Adipose tissue (tissue), 3 donors: ENCODE results near the gene BMPR1A. TPM values are rescaled to one million over a fixed set of nuclear protein-coding genes. Genes with fewer than 3 reads are reported as not detected.
"Not testable (repeated sequence)": the region's sequence is repeated elsewhere in the genome, so short reads cannot be mapped to it uniquely, and the experiment has no call there.

Experiments used
- H3K27ac ChIP-seq: one replicate; pipeline ENCODE4 v1.5.1; 2013; ENCODE audit warnings: low read depth, low read length
- WGBS, 3 donors: extraction: QIAGEN DNeasy Blood & Tissue Kit; methylation state at CpG; one replicate each; pipeline ENCODE4 v1.1.7; 2013; 5-methylcytosine and 5-hydroxymethylcytosine counted together
- polyA plus RNA-seq, 3 donors: library from polyadenylated mRNA; stranded (reverse); fragments of 200-250 nt; gene quantifications; one replicate each; pipeline ENCODE4 v1.2.3, GENCODE V29; 2013
- donor health status: healthy with polysubstance abuse.
- donor health status: Bipolar disorder and iron deficiency.
- donor health status: healthy.

The BMPR1A gene
- polyA plus RNA-seq, 3 donors, result 6.5 to 12.8 (median 12.3) TPM

DNA sequence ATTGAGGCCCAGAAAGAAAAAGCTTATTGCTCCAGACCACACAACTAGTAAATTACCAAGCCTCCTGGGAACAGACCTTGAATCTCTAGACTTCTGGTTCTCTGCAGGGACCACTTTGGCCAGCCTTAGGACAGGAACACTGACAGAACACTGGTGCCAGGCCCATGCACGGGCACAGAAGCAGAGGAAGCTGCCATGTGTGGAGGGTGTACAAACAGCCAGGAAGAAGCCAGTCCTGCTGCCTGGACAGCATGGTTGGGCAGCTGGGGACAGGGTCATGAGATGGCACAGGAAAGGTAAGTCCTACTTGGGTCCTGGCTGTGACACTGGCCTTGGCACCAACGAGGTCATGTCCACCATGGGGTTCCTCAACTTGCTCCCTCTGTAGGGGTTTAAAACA lies 181.8 kb downstream of the BMPR1A start:
- no peak overlapping the region for H3K27ac ChIP-seq
- WGBS, 3 donors, result 87 to 89% (median 87%) methylated on average over 2 of the region's 2 CpGs

DNA sequence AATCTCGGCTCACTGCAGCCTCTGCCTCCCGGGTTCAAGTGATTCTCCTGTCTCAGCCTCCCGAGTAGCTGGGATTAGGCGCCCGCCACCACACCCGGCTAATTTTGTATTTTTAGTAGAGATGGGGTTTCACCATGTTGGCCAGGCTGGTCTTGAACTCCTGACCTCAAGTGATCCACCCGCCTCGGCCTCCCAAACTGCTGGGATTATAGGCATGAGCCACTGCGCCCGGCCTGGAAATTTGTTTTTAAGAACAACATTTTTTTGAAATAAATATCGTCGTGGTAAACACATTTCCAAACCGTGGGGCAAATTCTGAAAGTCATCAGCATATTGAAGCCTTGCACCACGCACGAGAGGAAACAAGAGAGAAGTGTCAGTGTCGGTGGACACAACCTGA lies 183.7 kb downstream of the BMPR1A start:
- H3K27ac ChIP-seq, result not testable (repeated sequence)
- WGBS, 3 donors, result 87 to 88% (median 87%) methylated on average over 16 of the region's 16 CpGs

DNA sequence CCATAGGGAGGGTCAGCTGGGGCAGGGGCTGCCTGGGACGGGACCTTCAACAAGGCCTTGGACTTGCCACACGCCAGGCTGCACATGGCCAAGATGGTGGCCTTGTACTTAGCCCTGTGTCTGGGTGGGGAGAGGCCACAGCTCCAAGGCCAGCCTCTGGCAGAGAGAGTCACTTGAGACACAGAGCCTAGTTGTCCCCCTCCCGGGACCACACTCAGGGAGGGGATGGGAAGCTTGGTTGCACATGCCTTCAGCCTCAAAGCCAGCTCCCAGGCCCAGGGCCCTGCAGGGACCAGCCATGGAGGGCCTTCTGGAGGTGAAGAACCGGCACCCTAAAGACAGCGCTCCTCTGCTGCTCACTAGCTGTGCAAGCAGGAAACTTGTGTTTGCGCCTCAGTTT lies 184.3 kb downstream of the BMPR1A start:
- no peak overlapping the region for H3K27ac ChIP-seq
- 71 to 87% (median 82%) methylated on average over 6 of the region's 6 CpGs for WGBS, 3 donors

DNA sequence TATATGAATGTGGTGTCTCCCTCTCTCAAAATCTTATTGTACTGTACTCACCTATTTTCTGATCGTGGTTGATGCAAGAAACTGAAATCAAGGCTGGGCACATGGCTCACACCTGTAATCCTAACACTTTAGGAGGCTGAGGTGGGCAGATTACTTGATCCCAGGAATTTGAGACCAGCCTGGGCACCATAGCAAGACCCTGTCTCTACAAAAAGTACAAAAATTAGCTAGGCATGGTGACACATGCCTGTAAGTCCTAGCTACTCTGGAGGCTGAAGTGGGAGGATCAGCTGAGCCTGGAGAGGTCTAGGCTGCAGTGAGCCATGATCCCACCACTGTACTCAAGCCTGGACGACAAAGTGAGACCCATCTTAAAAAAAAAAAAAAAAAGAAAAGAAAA lies 185.0 kb downstream of the BMPR1A start:
- WGBS, 3 donors, result 80 to 96% (median 86%) methylated on average over 2 of the region's 2 CpGs
- H3K27ac ChIP-seq, result no peak overlapping the region

DNA sequence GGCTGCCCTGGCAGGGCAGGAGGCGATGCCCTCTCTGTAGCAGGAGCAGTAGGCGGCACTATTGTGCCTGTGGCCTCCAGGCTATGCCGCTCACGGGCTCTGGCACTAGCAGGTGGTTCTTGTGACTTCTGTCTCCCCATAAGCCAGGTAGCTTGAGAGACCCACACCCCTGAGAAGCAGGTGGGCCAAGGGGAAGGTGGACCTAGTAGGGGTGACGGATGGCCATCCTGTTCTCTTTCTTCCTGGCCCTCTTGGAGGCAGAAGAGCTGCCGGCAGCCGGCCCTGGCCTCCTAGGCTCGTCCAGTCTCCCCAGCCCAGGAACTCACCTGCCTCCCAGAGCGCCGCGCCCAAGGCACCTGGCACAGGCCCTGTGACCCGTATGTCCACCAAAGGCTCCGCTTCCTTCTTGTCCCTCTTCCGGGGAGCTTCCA lies 185.6 kb downstream of the BMPR1A start:
- no peak overlapping the region for H3K27ac ChIP-seq
- 90 to 92% (median 91%) methylated on average over 14 of the region's 14 CpGs for WGBS, 3 donors

DNA sequence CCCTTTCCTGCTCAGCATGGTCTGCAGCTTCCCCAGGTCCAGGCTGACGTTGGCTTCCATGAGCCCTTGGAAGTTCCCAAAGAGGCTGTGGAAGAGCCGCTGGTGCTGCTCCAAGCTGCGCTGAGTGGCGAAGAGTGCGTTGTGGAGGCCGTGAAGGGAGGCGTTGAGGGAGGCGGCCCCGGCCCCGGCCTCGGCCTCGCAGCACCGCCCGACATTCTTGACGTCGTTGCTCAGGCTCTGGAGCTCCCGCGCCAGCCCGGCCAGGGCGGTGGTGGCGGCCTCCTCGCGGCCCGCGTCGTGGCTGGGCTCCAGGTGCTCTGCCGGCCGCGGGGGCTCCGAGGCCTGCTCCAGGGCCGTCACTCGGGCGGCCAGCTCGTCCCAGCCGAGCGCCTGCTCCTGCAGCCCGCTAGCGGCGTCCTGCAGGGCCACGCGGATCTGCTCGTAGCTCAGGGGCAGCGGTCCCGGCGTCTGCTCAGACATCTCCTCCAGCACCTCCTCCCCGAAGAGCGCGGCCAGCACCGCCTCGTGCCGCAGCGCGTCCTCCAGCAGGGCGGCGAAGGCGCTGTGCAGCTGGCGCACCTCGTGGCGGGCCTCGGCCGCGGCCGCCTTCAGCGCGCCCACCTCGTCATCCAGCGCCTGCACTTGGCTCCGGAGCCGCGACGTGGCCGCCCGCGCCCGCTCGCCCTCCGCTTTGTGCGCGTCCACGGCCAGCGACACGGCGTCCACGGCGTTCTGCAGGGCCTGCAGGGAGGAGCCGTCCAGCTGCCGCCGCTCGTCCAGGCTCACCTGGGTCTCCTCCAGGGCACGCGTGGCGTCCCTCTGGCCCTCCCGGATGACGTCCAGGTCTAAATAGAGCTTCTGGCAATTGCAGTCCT lies 186.3 kb downstream of the BMPR1A start:
- no peak overlapping the region for H3K27ac ChIP-seq

DNA sequence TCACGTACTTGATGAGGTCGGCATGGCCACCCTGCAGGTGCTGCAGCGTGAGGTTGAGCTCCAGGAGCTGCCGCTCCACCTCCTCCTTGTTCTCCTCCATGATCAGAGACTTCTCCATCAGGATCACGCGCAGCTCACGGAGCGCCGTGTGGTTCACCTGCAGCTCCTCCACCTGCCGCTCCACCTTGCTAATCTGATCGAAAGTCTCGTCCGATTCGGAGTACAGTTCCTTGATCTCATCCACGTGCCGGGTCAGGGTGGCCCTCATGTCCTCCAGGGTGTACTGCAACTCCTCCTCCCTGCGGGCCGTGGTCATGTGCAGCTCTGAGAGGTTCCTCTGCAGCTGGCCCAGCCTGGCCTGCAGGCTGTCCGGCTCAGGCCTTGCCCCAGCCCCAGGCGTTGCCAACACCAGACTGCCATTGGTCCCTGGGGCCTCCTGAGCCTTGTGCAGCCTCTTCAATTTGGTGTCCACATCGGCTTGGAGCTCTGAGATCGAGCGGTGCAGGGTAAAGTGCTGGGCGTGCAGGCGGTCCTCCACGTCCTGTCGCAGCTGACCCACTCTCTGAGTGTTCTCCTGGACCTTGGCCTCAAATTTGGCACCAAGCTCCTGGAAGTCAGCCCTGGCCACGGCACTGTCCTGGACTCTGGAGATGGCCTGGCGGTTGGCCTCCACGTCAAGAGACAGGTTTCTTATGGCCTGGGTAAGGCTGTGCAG lies 187.1 kb downstream of the BMPR1A start:
- H3K27ac ChIP-seq, result no peak overlapping the region
- 89 to 94% (median 91%) methylated on average over 30 of the region's 30 CpGs for WGBS, 3 donors

More for the DNA sequence above, 186.3 kb downstream of the BMPR1A start:
- 60 to 79% (median 72%) methylated on average over 72 to 94 of the region's 94 CpGs for WGBS, 3 donors

DNA sequence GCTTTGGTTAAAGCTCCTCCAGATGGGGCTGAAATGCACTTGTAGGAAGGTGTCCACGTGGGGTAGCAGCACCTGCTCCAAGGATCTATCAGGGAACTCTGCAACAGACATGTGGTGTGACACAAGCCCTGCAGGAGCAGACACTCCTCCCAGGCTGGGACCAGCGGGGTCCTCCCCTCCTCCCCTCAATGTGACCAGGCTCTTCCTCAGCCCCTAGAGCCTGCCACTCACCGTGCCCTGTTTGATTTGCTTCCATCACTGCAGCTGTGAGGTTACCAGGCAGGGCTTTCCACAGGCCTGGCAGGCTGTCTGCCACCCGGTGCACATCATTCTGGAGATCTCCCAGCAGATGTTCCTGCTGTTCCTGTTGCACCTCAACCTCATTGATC lies 187.6 kb downstream of the BMPR1A start:
- no peak overlapping the region for H3K27ac ChIP-seq
- 84 to 89% (median 84%) methylated on average over 4 of the region's 4 CpGs for WGBS, 3 donors

DNA sequence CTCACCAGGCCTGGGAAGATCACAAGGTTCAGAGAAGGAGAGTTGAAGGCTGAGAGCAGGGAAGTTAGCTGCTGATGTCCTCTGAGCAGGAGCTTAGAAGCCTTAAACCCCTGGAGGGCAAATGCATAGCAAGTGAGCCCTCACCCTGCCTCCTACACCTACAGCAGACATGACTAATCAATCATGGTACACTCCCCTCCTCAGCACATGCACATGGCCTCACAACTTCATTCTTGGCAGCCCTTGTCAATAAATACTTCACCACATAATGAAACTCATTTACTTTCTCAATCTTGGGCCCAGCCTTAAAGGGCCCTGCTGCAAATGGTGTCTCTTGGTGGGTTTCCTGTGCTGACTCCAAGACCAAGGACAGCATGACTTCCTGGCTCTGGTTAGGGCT lies 188.1 kb downstream of the BMPR1A start:
- H3K27ac ChIP-seq, result no peak overlapping the region

DNA sequence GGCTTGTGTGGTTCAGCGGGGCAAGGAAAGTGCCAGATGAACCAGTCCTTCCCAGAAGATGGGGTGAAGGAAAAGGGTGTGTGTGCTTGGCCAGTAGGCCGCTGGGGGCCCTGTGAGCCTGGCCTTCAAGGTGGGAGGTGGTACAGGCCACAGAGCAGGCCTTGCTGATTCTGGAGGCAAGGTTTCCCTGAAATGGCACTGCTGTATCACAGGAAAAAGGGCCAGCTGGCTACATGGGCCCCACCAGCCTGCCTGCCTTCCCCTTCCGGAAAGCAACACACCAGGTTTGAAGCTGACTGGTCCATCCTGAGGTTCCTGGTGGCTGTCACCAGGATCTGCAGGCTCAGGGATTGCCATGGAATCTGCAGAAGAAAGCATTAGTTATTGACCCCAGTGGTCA lies 188.5 kb downstream of the BMPR1A start:
- 87 to 98% (median 87%) methylated on average over 3 of the region's 3 CpGs for WGBS, 3 donors
- H3K27ac ChIP-seq, result no peak overlapping the region

DNA sequence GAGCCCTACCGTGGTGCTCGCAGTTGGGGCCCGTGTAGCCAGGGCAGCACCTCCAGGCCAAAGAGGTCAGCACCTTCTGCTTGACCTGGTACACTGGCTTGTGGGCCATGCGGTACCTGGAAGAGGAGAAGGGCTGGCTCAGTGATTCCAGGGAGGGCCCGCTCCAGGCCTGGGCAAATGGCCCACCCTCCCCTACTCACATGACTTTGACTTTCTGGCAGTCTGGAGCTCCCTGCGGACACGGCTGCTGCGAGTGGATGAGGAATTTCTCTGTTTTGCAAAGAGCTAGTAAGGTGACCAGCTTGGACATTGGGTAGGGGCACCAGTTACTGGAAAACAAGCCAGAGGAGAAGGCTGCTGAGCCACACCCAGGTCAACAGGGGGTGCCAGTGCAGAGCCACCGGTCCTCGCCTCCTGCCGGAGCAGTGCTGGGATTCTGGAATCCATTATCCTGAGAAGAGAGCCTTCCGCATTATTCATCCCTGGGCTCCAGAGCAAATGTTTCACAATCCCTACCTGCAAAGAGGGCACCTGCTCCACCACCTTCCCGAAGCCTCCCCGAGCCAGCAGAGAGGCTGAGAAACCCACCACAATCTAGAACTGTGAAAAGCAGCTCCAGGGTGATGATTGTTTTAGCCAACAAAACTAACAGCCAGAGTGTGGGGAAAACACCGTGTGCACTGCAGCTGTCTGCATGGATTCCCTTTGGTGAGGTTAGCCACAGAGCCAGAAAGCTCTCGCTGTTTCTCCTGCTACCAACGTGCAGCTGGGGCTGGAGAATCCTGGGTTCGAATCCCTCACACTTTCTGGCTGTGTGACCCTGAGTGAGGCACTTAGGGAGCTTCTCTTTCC lies 189.2 kb downstream of the BMPR1A start:
- 51 to 63% (median 60%) methylated on average over 18 of the region's 18 CpGs for WGBS, 3 donors
- H3K27ac ChIP-seq, result no peak overlapping the region

DNA sequence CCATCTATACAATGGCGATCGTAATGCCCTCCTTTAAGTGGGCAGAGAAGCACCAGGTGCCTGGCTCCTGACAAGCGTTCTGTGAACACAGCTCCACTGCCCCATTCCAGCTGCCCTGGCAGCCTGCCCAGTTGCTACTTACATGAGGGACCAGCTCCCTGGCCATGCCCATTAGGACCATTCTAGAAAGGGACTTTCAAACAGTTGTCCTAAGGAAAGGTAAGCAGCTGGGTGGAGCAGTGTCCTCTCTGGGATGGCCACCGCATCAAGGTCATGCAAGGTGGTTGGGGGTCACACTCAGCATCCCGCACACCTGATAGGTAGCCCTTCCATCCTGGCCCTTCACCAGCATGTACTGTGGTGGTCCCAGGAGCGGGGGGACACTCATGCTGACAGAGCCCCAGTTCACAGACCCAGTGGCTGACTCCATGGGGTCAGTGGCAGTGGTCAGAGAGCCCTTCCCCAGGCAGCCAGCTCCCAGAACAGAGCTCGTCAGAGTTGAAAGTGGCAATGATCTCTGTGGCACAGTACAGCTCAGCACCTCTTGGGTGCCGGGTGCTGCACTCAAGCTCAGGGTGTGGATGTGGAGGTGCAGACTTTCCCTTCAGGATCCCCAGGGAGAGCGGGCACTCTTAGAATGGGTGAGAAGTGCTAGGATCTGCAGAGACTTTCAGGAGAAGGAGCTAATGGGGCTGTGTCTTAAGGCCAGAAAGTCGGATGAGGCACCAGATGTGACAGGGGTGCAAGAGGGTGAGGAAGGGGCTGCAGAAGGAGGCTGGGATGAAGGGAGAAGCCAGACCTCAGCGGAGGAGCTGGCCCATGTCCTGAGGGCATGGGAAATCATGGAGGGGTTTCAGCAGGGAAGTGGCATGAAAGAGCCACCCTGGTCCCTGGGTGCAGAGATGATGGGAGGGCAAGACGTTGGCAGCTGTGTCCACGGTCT lies 190.1 kb downstream of the BMPR1A start:
- WGBS, 3 donors, result 74 to 89% (median 85%) methylated on average over 13 of the region's 13 CpGs
- H3K27ac ChIP-seq, result no peak overlapping the region

DNA sequence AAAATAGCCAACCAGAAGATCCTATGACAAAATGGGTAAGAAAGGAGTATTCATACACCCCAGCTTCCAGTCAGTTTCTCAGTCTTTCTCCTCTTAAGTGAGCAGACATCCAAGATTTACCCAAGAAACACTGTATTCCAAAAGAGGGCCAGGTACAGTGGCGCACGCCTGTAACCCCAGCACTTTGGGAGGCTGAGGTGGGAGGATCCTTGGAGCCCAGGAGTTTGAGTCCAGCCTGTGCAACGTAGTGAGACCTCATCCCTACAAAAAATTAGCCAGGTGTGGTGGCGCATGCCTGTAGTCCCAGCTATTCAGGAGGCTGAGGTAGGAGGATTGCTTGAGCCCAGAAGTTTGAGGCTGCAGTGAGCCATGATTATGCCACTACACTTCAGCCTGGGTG lies 191.4 kb downstream of the BMPR1A start:
- 93 to 100% (median 95%) methylated on average over 4 of the region's 4 CpGs for WGBS, 3 donors
- not testable (repeated sequence) for H3K27ac ChIP-seq

DNA sequence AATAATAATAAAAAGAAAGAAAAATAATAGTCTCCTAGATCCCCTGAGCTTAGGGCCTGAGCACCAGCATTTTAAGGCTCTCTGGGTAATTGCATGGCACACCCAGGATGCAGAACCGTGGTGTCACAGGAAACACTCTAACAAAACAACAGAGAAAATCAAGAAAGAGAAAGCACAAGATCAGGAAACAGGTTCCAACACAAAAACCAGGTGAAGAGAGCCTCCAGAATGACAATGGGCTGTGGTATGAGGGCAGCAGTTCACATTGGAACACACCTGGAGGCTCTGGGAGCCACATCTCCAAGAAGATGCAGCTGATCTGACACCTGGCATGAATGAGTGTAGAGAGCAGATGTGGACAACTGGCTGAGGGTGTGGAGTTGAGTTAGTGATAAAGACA lies 193.9 kb downstream of the BMPR1A start:
- WGBS, 3 donors, result 37 to 78% (median 46%) methylated on average over 1 of the region's 1 CpG

DNA sequence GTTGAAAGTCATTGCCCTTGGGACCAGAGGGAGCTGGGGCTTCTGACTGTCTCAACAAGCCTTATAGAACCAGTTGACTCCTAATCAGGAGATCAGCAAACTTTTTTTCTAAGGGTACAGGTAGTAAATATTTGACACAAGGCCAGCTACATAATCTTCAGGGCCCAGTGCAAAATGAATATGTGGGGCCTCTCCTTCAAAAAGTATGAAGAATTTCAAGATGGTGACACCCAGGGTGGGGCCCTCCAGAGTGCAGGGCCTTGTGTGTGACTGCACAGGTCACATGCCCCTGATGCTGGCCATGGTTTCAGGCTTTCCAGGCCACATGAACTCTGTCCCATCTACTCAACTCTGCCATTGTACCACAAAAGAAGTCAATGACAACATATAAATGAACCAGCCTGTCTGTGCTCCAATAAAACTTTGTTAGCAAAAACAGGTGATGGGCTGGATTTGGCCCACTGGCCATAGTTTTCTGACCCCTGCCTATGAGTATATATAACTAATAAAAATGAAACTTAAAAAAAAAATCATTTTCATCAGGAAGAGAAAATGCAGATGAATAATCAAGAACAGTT lies 194.9 kb downstream of the BMPR1A start:
- no peak overlapping the region for H3K27ac ChIP-seq

More for the DNA sequence above, 193.9 kb downstream of the BMPR1A start:
- no peak overlapping the region for H3K27ac ChIP-seq

DNA sequence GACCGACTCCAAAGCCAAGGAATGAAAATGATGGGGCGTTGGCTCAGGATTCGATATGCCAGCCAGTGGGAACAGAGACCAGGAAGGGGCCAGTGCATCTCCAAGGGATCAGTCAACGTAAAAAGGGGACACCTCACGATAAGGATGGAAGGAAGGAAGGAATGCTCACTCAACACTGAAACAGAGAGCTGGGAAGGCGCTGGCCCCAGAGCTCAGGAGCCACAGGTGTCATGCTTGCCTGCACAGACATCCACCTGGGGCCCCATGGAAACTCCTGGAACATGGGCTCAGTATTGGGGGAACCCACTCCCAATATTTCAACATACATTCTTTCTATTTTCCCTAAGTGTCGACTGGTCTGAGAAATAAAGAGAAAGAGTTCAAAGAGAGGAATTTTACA lies 195.7 kb downstream of the BMPR1A start:
- WGBS, 3 donors, result 82 to 88% (median 85%) methylated on average over 7 of the region's 7 CpGs
- H3K27ac ChIP-seq, result no peak overlapping the region

DNA sequence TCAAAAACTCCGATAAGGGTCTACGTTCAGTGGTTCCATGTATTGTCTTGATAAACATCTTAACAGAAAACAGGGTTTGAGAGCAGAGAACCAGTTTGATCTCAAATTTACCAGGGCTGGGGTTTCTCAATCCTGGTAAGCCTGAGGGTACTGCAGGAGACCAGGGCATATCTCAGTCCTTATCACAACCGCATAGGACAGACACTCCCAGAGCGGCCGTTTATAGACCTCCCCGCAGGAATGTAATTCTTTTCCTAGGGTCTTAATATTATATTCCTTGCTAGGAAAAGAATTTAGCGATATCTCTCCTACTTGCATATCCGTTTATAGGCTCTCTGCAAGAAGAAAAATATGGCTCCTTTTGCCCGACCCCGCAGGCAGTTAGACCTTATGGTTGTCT lies 196.3 kb downstream of the BMPR1A start:
- not testable (repeated sequence) for H3K27ac ChIP-seq
- 94 to 95% (median 94%) methylated on average over 10 of the region's 10 CpGs for WGBS, 3 donors
